Thoracic aorta (tissue), 2 donors: ENCODE results near the gene CALM3. TPM values are rescaled to one million over a fixed set of nuclear protein-coding genes. Genes with fewer than 3 reads are reported as not detected.

Experiments used
- ATAC-seq: fragments of 150-250 bp; one replicate; pipeline ENCODE4 v1.8.0; 2017; ENCODE audit warnings: low read depth; ENCODE audit not compliant: insufficient number of reproducible peaks, low FRiP score
- DNase-seq: peaks from one replicate; pipeline ENCODE4 v3.0.0-alpha.2; 2020; ENCODE audit warnings: low spot score
- H3K27ac ChIP-seq, 2 donors: fragments of 200-600 bp; sonication (generic); 1 replicate in 1 of 2; 2 replicates in 1 of 2; pipeline ENCODE4 v1.5.1; 2016; ENCODE audit warnings: mild to moderate bottlenecking in 2 of 2, moderate library complexity in 2 of 2
- H3K27me3 ChIP-seq: fragments of 200-600 bp; sonication (generic); replicated peaks from 2 replicates; pipeline ENCODE4 v1.6.0; 2016; ENCODE audit warnings: mild to moderate bottlenecking; ENCODE audit not compliant: insufficient read depth
- H3K36me3 ChIP-seq: fragments of 200-600 bp; sonication (generic); one replicate; pipeline ENCODE4 v1.5.1; 2016
- H3K4me1 ChIP-seq, 2 donors: fragments of 200-600 bp; sonication (generic); 1 replicate in 1 of 2; 2 replicates in 1 of 2; pipeline versions ENCODE4 v1.5.1 to v1.6.0; 2016; ENCODE audit warnings: low read depth in 2 of 2, mild to moderate bottlenecking in 1 of 2; ENCODE audit not compliant: control insufficient read depth in 1 of 2
- H3K4me3 ChIP-seq: fragments of 200-600 bp; sonication (generic); 2 replicates; pipeline ENCODE4 v1.5.1; 2016; ENCODE audit warnings: mild to moderate bottlenecking
- H3K9me3 ChIP-seq: fragments of 200-600 bp; sonication (generic); 2 replicates; pipeline ENCODE4 v1.5.1; 2016
- total RNA-seq, 2 donors: library from RNA; depleted of rRNA; stranded (reverse); fragments of >200 nt; gene quantifications; one replicate each; pipeline versions ENCODE4 v1.1.0 to v1.2.3, GENCODE V29; 2016
- TF ChIP-seq, protein P1 (sequence below): fragments of 200-600 bp; sonication (generic); IDR thresholded peaks from one replicate; pipeline ENCODE4 v1.5.1; 2019; ENCODE audit warnings: antibody characterized with exemption

CALM3 gene
- total RNA-seq, 2 donors from 2014 or later = 181 to 202 TPM

DNA sequence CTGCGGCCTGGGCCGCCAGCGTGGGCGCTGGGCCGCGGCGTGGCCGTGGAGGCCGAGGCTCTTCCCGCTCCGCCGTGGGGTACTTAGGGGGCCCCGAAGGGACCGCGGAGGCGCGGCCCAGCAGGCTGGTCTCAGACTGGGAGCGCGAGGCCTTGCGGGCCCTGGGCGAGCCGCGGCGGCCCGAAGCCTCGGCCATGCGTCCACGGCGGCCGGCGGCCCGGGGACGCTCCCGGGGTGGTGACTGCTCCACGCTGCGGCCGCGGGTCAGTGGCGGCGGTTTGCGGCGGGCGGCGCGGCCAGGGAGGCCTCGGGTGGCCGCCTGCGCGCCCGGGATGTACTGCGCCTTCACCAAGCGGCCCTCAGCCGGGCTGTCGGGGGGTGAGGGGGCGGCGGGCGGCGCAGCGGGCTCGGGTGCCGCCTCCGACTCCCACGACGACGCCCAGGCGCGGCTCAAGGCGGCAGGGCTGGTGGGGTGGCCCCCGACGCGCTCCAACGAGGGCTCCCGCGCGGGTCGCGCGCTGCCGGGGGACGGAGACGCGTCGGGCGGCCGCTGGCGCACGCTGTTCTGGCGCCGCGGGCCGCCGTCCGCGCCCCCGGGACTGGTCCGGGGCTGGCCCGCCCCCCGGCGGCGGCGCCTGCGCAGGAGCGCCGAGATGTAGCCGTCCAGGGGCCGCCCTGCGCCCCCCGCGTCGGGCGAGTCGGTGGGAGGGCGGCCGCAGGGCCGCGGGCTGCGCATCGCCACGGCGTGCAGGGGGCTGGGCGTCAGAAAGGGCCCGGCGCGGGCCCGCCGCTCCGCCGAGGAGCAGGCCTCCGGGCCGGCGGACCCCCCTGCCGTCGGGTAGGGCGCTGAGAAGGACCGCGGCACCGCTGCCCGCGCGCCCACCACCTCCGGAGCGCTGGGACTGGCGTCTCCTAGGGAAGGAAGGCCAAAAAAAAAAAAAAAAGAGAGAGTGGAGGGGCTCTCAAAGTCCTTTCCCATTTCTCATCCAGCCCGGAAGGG lies 48.1 kb downstream of the CALM3 start:
- peak overlapping the region in 1 of 2 donors; percentile 79 for H3K27ac ChIP-seq
- H3K36me3 ChIP-seq = peaks cover 20% of the 10 kb centered on the region
- DNase-seq (no peak), ATAC-seq (no peak)
- peaks cover 24 to 56% of the 10 kb centered on the region in 2 donors for H3K4me1 ChIP-seq
- no peaks in the 10 kb centered on the region for H3K27me3 ChIP-seq
- TF ChIP-seq, protein P1, sequence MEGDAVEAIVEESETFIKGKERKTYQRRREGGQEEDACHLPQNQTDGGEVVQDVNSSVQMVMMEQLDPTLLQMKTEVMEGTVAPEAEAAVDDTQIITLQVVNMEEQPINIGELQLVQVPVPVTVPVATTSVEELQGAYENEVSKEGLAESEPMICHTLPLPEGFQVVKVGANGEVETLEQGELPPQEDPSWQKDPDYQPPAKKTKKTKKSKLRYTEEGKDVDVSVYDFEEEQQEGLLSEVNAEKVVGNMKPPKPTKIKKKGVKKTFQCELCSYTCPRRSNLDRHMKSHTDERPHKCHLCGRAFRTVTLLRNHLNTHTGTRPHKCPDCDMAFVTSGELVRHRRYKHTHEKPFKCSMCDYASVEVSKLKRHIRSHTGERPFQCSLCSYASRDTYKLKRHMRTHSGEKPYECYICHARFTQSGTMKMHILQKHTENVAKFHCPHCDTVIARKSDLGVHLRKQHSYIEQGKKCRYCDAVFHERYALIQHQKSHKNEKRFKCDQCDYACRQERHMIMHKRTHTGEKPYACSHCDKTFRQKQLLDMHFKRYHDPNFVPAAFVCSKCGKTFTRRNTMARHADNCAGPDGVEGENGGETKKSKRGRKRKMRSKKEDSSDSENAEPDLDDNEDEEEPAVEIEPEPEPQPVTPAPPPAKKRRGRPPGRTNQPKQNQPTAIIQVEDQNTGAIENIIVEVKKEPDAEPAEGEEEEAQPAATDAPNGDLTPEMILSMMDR = no peak
- H3K4me3 ChIP-seq = no peak overlapping the region
- no peaks in the 10 kb centered on the region for H3K9me3 ChIP-seq

DNA sequence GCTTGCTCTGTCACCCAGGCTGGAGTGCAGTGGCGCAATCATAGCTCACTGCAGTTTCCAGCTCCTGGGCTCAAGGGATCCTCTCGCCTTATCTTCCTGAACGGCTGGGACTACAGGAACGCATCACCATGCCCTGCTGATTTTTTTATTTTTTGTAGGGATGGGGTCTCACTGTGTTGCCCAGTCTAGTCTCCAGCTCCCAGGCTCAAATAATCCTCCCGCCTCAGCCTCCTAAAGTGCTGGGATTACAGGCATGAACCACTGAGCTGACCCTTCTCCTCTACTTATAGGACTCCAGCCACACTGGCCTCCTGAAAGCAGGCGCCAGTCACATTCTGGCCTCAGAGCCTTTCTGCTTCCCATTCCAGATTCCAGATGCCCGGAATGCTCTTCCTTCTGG lies 49.3 kb downstream of the CALM3 start:
- ATAC-seq = no peak
- TF ChIP-seq, protein P1 = no peak
- peak overlapping the region; percentile 35 to 54 for H3K27ac ChIP-seq

DNA sequence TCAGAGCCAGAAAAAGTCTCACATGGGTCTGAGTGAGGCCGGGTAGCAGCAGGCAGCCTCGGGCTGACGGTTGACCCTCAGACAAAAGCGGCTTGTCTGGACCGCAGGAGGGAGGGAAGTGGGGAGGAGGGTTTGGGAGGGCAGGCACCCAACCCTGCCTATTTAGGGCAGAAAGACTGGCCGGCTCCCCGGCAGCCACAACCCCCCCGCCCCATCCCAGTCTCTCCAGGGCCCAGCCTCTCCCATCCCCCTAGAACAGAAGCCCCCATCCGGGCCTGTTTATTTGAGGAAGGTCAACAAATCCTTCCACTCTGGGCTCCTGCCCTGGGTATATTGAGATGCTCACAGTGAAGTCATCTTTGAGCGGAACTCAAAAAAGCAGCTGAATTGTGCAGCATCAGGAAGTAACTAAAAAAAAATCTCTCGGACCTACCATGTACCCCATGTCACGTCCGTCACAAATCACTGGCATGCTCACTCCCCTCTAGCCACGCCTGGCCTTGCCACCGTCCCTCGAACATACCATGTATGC lies 53.6 kb downstream of the CALM3 start:
- DNase-seq (no peak), ATAC-seq (peak; percentile 51)
- Histone ChIP-seq H3K27me3 (no peaks in the 10 kb centered on the region), H3K4me3 (peak overlapping the region; percentile 60), H3K4me1 (peaks cover 23 to 69% of the 10 kb centered on the region in 2 donors), H3K27ac (peak overlapping the region; percentile 95 to 96), H3K9me3 (no peaks in the 10 kb centered on the region), H3K36me3 (peaks cover 13% of the 10 kb centered on the region)
- TF ChIP-seq, protein P1 = no peak

More for the DNA sequence above, 49.3 kb downstream of the CALM3 start:
- no peak for DNase-seq
- Histone ChIP-seq H3K27me3 (no peaks in the 10 kb centered on the region), H3K36me3 (peaks cover 20% of the 10 kb centered on the region), H3K9me3 (no peaks in the 10 kb centered on the region), H3K4me3 (no peak overlapping the region), H3K4me1 (peaks cover 27 to 58% of the 10 kb centered on the region in 2 donors)

DNA sequence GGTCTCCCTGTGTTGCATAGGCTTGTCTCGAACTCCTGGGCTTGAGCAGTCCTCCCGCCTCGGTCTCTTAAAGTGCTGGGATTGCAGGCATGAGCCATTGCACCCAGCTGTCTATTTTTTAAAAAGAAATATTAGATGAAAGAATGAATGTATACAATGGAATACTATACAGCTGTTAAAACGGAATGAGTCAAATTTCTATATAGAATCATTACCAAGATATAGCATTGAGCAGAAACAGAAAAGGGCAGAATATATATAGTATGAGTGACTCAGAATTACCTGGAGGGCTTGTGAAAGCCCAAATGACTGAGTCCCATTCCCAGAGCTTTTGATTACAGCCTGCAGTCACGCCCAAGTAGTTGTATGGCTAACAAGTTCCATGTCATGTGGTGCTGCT lies 55.4 kb downstream of the CALM3 start:
- peaks cover 9% of the 10 kb centered on the region for H3K36me3 ChIP-seq
- ATAC-seq (no peak), DNase-seq (no peak)
- H3K9me3 ChIP-seq = no peaks in the 10 kb centered on the region
- peak overlapping the region; percentile 55 to 95 for H3K27ac ChIP-seq
- H3K4me1 ChIP-seq = peaks cover 24 to 70% of the 10 kb centered on the region in 2 donors
- no peaks in the 10 kb centered on the region for H3K27me3 ChIP-seq
- TF ChIP-seq, protein P1 = no peak
- H3K4me3 ChIP-seq = no peak overlapping the region
